ENCODE data around the gene RHEB. TPM values are rescaled to one million over a fixed set of nuclear protein-coding genes. Genes with fewer than 3 reads are reported as not detected.

Gene RHEB
- total and polyA plus RNA-seq, 2 experiments from 2014 or later = 101 to 239 TPM

DNA sequence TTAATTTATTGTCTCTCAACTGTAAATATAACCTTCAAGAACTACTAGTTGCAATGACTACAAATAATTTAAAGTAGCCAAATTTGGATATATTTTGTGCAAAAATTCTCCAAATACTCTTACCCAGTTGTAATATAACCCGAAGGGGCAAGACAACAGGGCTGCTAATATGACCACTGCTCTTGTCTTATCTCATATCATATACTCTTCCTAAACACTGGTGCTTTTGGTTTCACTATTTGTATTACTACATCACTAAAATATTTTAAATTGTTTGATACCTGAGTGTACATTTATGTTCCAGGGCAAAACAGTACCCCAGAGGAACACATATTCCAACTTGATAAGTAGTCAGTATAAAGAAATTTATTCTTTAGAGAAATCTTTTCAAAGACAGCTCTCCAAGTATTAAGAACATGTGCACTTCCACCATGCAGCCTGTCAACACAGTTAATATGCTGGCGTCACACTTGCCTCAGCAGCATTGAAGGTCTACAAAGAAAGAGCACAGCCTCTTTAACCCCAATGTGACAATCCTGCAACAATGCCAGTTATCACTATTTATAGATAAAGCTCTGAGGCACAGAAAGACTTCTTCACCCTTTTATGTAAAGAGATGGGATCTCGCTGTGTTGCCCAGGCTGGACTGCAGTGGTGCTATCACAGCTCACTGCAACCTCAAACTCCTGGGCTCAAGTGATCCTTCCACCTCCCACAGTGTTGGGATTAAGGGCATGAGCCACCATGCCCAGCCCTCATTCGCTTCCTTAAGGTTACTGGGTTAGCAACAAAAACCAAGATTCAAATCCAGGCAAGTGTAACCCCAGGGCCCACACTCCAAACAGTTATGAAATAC, 37.8 kb downstream of the RHEB start:
- peaks cover 29% of the 10 kb centered on the region for H3K4me1 ChIP-seq (ENCODE audit: insufficient read depth)
- no peaks in the 10 kb centered on the region for H3K27me3 ChIP-seq (ENCODE audit: insufficient read depth)
- peak overlapping the region; percentile 34; the same call in 1 of the 2 replicates for H3K27ac ChIP-seq (ENCODE audit: low read depth)
- H3F3A ChIP-seq (replicated peaks; ENCODE audit: low read depth) = peaks cover 5% of the 10 kb centered on the region; the same call in 1 of the 2 replicates
- ATAC-seq (no peak), DNase-seq (ENCODE audit: low spot score) (no peak)
- Mint-ChIP-seq H3K27me3 (ENCODE audit: insufficient read depth, low read depth, poor library complexity) (no peaks in the 10 kb centered on the region), H3K4me3 (no peak overlapping the region), H3K4me1 (peaks cover 31% of the 10 kb centered on the region), H3K36me3 (ENCODE audit: low read depth) (peaks cover 60% of the 10 kb centered on the region), H3K27ac (no peak overlapping the region), H3K9me3 (no peaks in the 10 kb centered on the region)
- H3K9me2 ChIP-seq (ENCODE audit: insufficient read depth) = no peaks in the 10 kb centered on the region
- peaks cover 29% of the 10 kb centered on the region for H4K20me1 ChIP-seq (replicated peaks; ENCODE audit: insufficient read depth)
- peaks cover 97% of the 10 kb centered on the region for H3K79me2 ChIP-seq (replicated peaks; ENCODE audit: insufficient read depth)
- H2AFZ ChIP-seq = no peak overlapping the region
- TF ChIP-seq STAT1 (IDR thresholded peaks at IDR 0.05; ENCODE audit: unreplicated experiment) (no peak), REST (IDR thresholded peaks at IDR 0.05; ENCODE audit: unreplicated experiment) (no peak), CREB1 (CRISPR knock-in tag; IDR thresholded peaks at IDR 0.05; ENCODE audit: low read depth) (no peak), ETS1 (IDR thresholded peaks at IDR 0.05) (no peak), EZH2 (IDR thresholded peaks at IDR 0.05; ENCODE audit: low read depth, unreplicated experiment) (no peak), NANOG (IDR thresholded peaks at IDR 0.05; ENCODE audit: borderline replicate concordance) (no peak), EZH2phosphoT487 (IDR thresholded peaks at IDR 0.05; ENCODE audit: unreplicated experiment) (no peak), POLR2AphosphoS5 (IDR thresholded peaks at IDR 0.05; ENCODE audit: low read depth) (no peak), JUNB (IDR thresholded peaks at IDR 0.05; ENCODE audit: unreplicated experiment) (no peak), ZNF331 (CRISPR knock-in tag; IDR thresholded peaks at IDR 0.05; ENCODE audit: low read depth) (no peak), ZNF114 (CRISPR knock-in tag; IDR thresholded peaks at IDR 0.05) (no peak), ZNF462 (CRISPR knock-in tag; IDR thresholded peaks at IDR 0.05) (no peak)
- TF ChIP-seq, protein P1, sequence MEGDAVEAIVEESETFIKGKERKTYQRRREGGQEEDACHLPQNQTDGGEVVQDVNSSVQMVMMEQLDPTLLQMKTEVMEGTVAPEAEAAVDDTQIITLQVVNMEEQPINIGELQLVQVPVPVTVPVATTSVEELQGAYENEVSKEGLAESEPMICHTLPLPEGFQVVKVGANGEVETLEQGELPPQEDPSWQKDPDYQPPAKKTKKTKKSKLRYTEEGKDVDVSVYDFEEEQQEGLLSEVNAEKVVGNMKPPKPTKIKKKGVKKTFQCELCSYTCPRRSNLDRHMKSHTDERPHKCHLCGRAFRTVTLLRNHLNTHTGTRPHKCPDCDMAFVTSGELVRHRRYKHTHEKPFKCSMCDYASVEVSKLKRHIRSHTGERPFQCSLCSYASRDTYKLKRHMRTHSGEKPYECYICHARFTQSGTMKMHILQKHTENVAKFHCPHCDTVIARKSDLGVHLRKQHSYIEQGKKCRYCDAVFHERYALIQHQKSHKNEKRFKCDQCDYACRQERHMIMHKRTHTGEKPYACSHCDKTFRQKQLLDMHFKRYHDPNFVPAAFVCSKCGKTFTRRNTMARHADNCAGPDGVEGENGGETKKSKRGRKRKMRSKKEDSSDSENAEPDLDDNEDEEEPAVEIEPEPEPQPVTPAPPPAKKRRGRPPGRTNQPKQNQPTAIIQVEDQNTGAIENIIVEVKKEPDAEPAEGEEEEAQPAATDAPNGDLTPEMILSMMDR (conservative IDR thresholded peaks at IDR 0.05; ENCODE audit: low read depth in 2 of 2) = no peak
- no peak overlapping the region for H3K4me3 ChIP-seq
- no peak overlapping the region for H3K4me2 ChIP-seq
- H3K36me3 ChIP-seq (ENCODE audit: insufficient read depth) = peaks cover 9% of the 10 kb centered on the region; the same call in 1 of the 2 replicates

Measured in GM23338 (cell line).